Karpas-422 (cell line): ENCODE results near the gene RPS10. TPM values are rescaled to one million over a fixed set of nuclear protein-coding genes. Genes with fewer than 3 reads are reported as not detected.

ENCODE experiments used
- DNase-seq: peaks from one replicate; pipeline ENCODE4 v3.0.0-alpha.2; 2015
- H2AFZ ChIP-seq: fragments of 200-600 bp; sonication (generic); 2 replicates; pipeline ENCODE4 v1.6.1; 2014; ENCODE audit warnings: antibody characterized with exemption, low read length, mixed read lengths
- H3K27ac ChIP-seq: fragments of 200-600 bp; sonication (generic); 2 replicates; pipeline ENCODE4 v1.5.1; 2014; ENCODE audit warnings: mild to moderate bottlenecking, low read length, moderate library complexity
- H3K27me3 ChIP-seq: fragments of 200-600 bp; sonication (generic); 2 replicates; pipeline ENCODE4 v1.6.1; 2014; ENCODE audit warnings: low read length, mixed read lengths
- H3K36me3 ChIP-seq: fragments of 200-600 bp; sonication (generic); 2 replicates; pipeline ENCODE4 v1.6.1; 2014; ENCODE audit warnings: low read length, mixed read lengths; ENCODE audit not compliant: insufficient read depth
- H3K4me1 ChIP-seq: fragments of 200-600 bp; sonication (generic); 2 replicates; pipeline ENCODE4 v1.6.1; 2014; ENCODE audit warnings: mild to moderate bottlenecking, low read length, mixed read lengths
- H3K4me2 ChIP-seq: fragments of 200-600 bp; sonication (generic); 2 replicates; pipeline ENCODE4 v1.6.1; 2014; ENCODE audit warnings: low read length, low read depth, mild to moderate bottlenecking; ENCODE audit not compliant: poor library complexity, severe bottlenecking
- H3K4me3 ChIP-seq: fragments of 200-600 bp; sonication (generic); 2 replicates; pipeline ENCODE4 v1.5.1; 2014; ENCODE audit warnings: mild to moderate bottlenecking, antibody characterized with exemption, low read length, mixed read lengths
- H3K79me2 ChIP-seq: fragments of 200-600 bp; sonication (generic); 2 replicates; pipeline ENCODE4 v1.6.1; 2014; ENCODE audit warnings: mild to moderate bottlenecking, low read length, mixed read lengths
- H3K9ac ChIP-seq: fragments of 200-600 bp; sonication (generic); 2 replicates; pipeline ENCODE4 v1.6.0; 2014; ENCODE audit warnings: low read length
- H3K9me2 ChIP-seq: fragments of 200-600 bp; sonication (generic), shearing (Covaris generic); replicated peaks from 2 replicates; pipeline ENCODE4 v1.6.0; 2014; ENCODE audit warnings: mild to moderate bottlenecking, low read length, moderate library complexity; ENCODE audit not compliant: insufficient read depth
- H3K9me3 ChIP-seq: fragments of 300-700, 200-600 bp; sonication (generic); 2 replicates; pipeline ENCODE4 v1.6.1; 2014; ENCODE audit warnings: low read length, mixed read lengths
- H4K20me1 ChIP-seq: fragments of 200-600 bp; sonication (generic); 2 replicates; pipeline ENCODE4 v1.6.1; 2014; ENCODE audit warnings: mild to moderate bottlenecking, antibody characterized with exemption, low read length, low read depth; ENCODE audit not compliant: insufficient read depth
- total RNA-seq: library from RNA; depleted of rRNA; stranded (reverse); fragments of >200 nt; shearing (Covaris generic); gene quantifications from 2 replicates; pipeline ENCODE4 v1.2.3, GENCODE V29; 2014; ENCODE audit warnings: low replicate concordance

The RPS10 gene
- total RNA-seq, 1 experiment from 2014 or later, result 2,938 TPM

- H3K4me3 ChIP-seq, result no peak overlapping the region
- H3K9me3 ChIP-seq, result no peaks in the 10 kb centered on the region
- no peak overlapping the region for H3K27ac ChIP-seq
- H3K4me2 ChIP-seq, result no peak overlapping the region
- H3K36me3 ChIP-seq, result no peaks in the 10 kb centered on the region
- H2AFZ ChIP-seq, result no peak overlapping the region
- DNase-seq, result no peak
- no peaks in the 10 kb centered on the region for H3K79me2 ChIP-seq
- H3K9me2 ChIP-seq, result no peaks in the 10 kb centered on the region
- H3K9ac ChIP-seq, result no peak overlapping the region
- no peaks in the 10 kb centered on the region for H3K27me3 ChIP-seq
- H3K4me1 ChIP-seq, result peaks cover 12% of the 10 kb centered on the region
- no peaks in the 10 kb centered on the region for H4K20me1 ChIP-seq
Measured at GRCh38 chr6:34466242-34467185, 40.6 kb upstream of the RPS10 start.

- Histone ChIP-seq H3K79me2 (no peaks in the 10 kb centered on the region), H3K9me2 (no peaks in the 10 kb centered on the region), H3K27me3 (no peaks in the 10 kb centered on the region), H4K20me1 (no peaks in the 10 kb centered on the region), H3K9ac (no peak within 1 kb of the TSS), H3K9me3 (no peaks in the 10 kb centered on the region), H2AFZ (no peak within 1 kb of the TSS), H3K36me3 (no peaks in the 10 kb centered on the region), H3K27ac (no peak within 1 kb of the TSS), H3K4me3 (no peak within 1 kb of the TSS), H3K4me1 (peaks cover 12% of the 10 kb centered on the region), H3K4me2 (no peak within 1 kb of the TSS)
- no peak for DNase-seq
Measured at GRCh38 chr6:34465531-34466241, 39.8 kb upstream of the RPS10 start, which contains the start of gene PACSIN1. Gene PACSIN1 (plus strand): TSS chr6:34466076. CDS start chr6:34526306, 60,230 bp downstream.

GRCh38 chr6:34463849-34464248 is 38.0 kb upstream of the RPS10 start:
- Histone ChIP-seq H3K79me2 (no peaks in the 10 kb centered on the region), H3K9me2 (no peaks in the 10 kb centered on the region), H3K27me3 (no peaks in the 10 kb centered on the region), H4K20me1 (no peaks in the 10 kb centered on the region), H3K36me3 (no peaks in the 10 kb centered on the region), H3K4me3 (no peak overlapping the region), H3K27ac (no peak overlapping the region), H3K4me2 (no peak overlapping the region), H2AFZ (no peak overlapping the region), H3K9me3 (no peaks in the 10 kb centered on the region), H3K4me1 (peaks cover 10% of the 10 kb centered on the region), H3K9ac (no peak overlapping the region)
- DNase-seq, result no peak

GRCh38 chr6:34463299-34463698 is 37.4 kb upstream of the RPS10 start:
- no peak overlapping the region for H3K4me3 ChIP-seq
- no peaks in the 10 kb centered on the region for H3K9me2 ChIP-seq
- DNase-seq, result no peak
- H3K4me1 ChIP-seq, result peaks cover 4% of the 10 kb centered on the region
- no peaks in the 10 kb centered on the region for H4K20me1 ChIP-seq
- H3K36me3 ChIP-seq, result no peaks in the 10 kb centered on the region
- H3K9me3 ChIP-seq, result no peaks in the 10 kb centered on the region
- H2AFZ ChIP-seq, result no peak overlapping the region
- no peak overlapping the region for H3K27ac ChIP-seq
- no peak overlapping the region for H3K9ac ChIP-seq
- H3K27me3 ChIP-seq, result no peaks in the 10 kb centered on the region
- H3K79me2 ChIP-seq, result no peaks in the 10 kb centered on the region
- no peak overlapping the region for H3K4me2 ChIP-seq

- H3K4me3 ChIP-seq, result no peak overlapping the region
- no peak for DNase-seq
Measured at GRCh38 chr6:34462551-34462971, 36.7 kb upstream of the RPS10 start.

GRCh38 chr6:34462010-34462409 is 36.1 kb upstream of the RPS10 start:
- no peaks in the 10 kb centered on the region for H3K4me1 ChIP-seq
- H3K9me2 ChIP-seq, result no peaks in the 10 kb centered on the region
- H3K36me3 ChIP-seq, result no peaks in the 10 kb centered on the region
- H3K9ac ChIP-seq, result no peak overlapping the region
- H4K20me1 ChIP-seq, result no peaks in the 10 kb centered on the region
- H3K9me3 ChIP-seq, result no peaks in the 10 kb centered on the region
- no peak overlapping the region for H3K4me3 ChIP-seq
- H3K4me2 ChIP-seq, result no peak overlapping the region
- H3K79me2 ChIP-seq, result no peaks in the 10 kb centered on the region
- DNase-seq, result no peak
- no peak overlapping the region for H2AFZ ChIP-seq
- H3K27ac ChIP-seq, result no peak overlapping the region
- H3K27me3 ChIP-seq, result no peaks in the 10 kb centered on the region

More at GRCh38 chr6:34462551-34462971, 36.7 kb upstream of the RPS10 start:
- H3K4me2 ChIP-seq, result no peak overlapping the region
- H3K9me2 ChIP-seq, result no peaks in the 10 kb centered on the region
- H3K79me2 ChIP-seq, result no peaks in the 10 kb centered on the region
- no peak overlapping the region for H3K9ac ChIP-seq
- no peaks in the 10 kb centered on the region for H3K27me3 ChIP-seq
- H2AFZ ChIP-seq, result no peak overlapping the region
- no peak overlapping the region for H3K27ac ChIP-seq
- H3K36me3 ChIP-seq, result no peaks in the 10 kb centered on the region
- no peaks in the 10 kb centered on the region for H4K20me1 ChIP-seq
- no peaks in the 10 kb centered on the region for H3K9me3 ChIP-seq
- H3K4me1 ChIP-seq, result no peaks in the 10 kb centered on the region

- H3K4me2 ChIP-seq, result no peak overlapping the region
- H3K27ac ChIP-seq, result no peak overlapping the region
- H2AFZ ChIP-seq, result no peak overlapping the region
- no peak overlapping the region for H3K9ac ChIP-seq
- DNase-seq, result no peak
- no peaks in the 10 kb centered on the region for H4K20me1 ChIP-seq
- H3K27me3 ChIP-seq, result no peaks in the 10 kb centered on the region
- no peaks in the 10 kb centered on the region for H3K36me3 ChIP-seq
- no peaks in the 10 kb centered on the region for H3K79me2 ChIP-seq
- no peaks in the 10 kb centered on the region for H3K4me1 ChIP-seq
- no peaks in the 10 kb centered on the region for H3K9me3 ChIP-seq
- H3K4me3 ChIP-seq, result no peak overlapping the region
- no peaks in the 10 kb centered on the region for H3K9me2 ChIP-seq
Measured at GRCh38 chr6:34460796-34461507, 35.1 kb upstream of the RPS10 start.
